NK-92 (cell line): Measurements from ENCODE around the gene CANT1.

Source experiments
- DNase-seq: peaks from one replicate; lab custom pipeline; 2025; ENCODE audit not compliant: unreplicated experiment; lab: John Stamatoyannopoulos, UW

Gene CANT1

GRCh38 chr17:78996781-78997201, 12.8 kb downstream of the CANT1 start:
- DNase-seq: no peak

- DNase-seq: no peak
Observed at GRCh38 chr17:78995761-78996451, 13.7 kb downstream of the CANT1 start.

- DNase-seq: no peak
Observed at GRCh38 chr17:78995022-78995760, 14.4 kb downstream of the CANT1 start.

GRCh38 chr17:78993981-78994671, 15.4 kb downstream of the CANT1 start:
- no peak for DNase-seq

- no peak for DNase-seq
Observed at GRCh38 chr17:78993241-78993956, 16.2 kb downstream of the CANT1 start.

GRCh38 chr17:78992542-78993212, 16.9 kb downstream of the CANT1 start:
- DNase-seq: no peak

- DNase-seq: no peak
Observed at GRCh38 chr17:78991906-78992532, 17.5 kb downstream of the CANT1 start.

GRCh38 chr17:78991017-78991738, 18.4 kb downstream of the CANT1 start:
- no peak for DNase-seq

- no peak for DNase-seq
Observed at GRCh38 chr17:78990349-78991016, 19.1 kb downstream of the CANT1 start.

GRCh38 chr17:78988152-78988551, 21.4 kb downstream of the CANT1 start:
- DNase-seq: no peak

GRCh38 chr17:78986649-78987328, 22.8 kb downstream of the CANT1 start:
- no peak for DNase-seq

GRCh38 chr17:78986048-78986648, 23.4 kb downstream of the CANT1 start:
- DNase-seq: no peak

GRCh38 chr17:78985395-78985794, 24.2 kb downstream of the CANT1 start:
- DNase-seq: no peak

- no peak for DNase-seq
Observed at GRCh38 chr17:78981010-78981888, 28.3 kb downstream of the CANT1 start.

GRCh38 chr17:78980624-78980972, 29.0 kb downstream of the CANT1 start:
- no peak for DNase-seq

GRCh38 chr17:78979780-78980623, 29.6 kb downstream of the CANT1 start, which contains the start of gene LGALS3BP:
Gene LGALS3BP (minus strand): TSS chr17:78979923. CDS start chr17:78977191, 2,732 bp downstream.
- DNase-seq: no peak
